ENCODE data around the gene PGRMC2.

The PGRMC2 gene

GRCh38 chr4:128311659-128312403 lies 24.2 kb upstream of the PGRMC2 start:
- Histone ChIP-seq H3K9me3 (ENCODE audit: control insufficient read depth, insufficient read depth, low read depth, low read length) (no peaks in the 10 kb centered on the region), H3K27ac (ENCODE audit: extremely low read depth, low read depth, low read length) (no peak overlapping the region), H3K36me3 (ENCODE audit: control insufficient read depth in 2 of 2, insufficient read depth in 1 of 2, low read length in 2 of 2) (no peaks in the 10 kb centered on the region), H3K4me1 (ENCODE audit: control insufficient read depth, insufficient read depth, low read length) (peaks cover 5% of the 10 kb centered on the region; the same call in 1 of the 2 replicates), H3K4me3 (ENCODE audit: low read depth, low read length) (no peak overlapping the region)
- TF ChIP-seq BCL6B (tag by site-specific recombination; IDR thresholded peaks at IDR 0.05) (no peak), PRDM1 (tag by site-specific recombination; IDR thresholded peaks at IDR 0.05) (no peak), ZSCAN23 (tag by site-specific recombination; IDR thresholded peaks at IDR 0.05) (no peak), ZNF2 (tag by site-specific recombination; IDR thresholded peaks at IDR 0.05) (no peak), ZNF138 (tag by site-specific recombination; IDR thresholded peaks at IDR 0.05; ENCODE audit: borderline replicate concordance) (no peak), ZBTB44 (tag by site-specific recombination; IDR thresholded peaks at IDR 0.05) (no peak), ZNF843 (tag by site-specific recombination; IDR thresholded peaks at IDR 0.05) (no peak), ZBTB8A (tag by site-specific recombination; IDR thresholded peaks at IDR 0.05) (no peak), ZNF704 (tag by site-specific recombination; IDR thresholded peaks at IDR 0.05) (no peak), ZNF174 (tag by site-specific recombination; IDR thresholded peaks at IDR 0.05) (no peak)
- ChIA-PET CTCF (interaction anchor here (0.6 kb wide), 1 partner anchor 20 kb away, joined by 3 read pairs; no protein-coding TSS in a partner anchor), POLR2A (no interaction called here)

- no peak overlapping the region for H3K27ac ChIP-seq (ENCODE audit: extremely low read depth, low read depth, low read length)
- no peak overlapping the region for H3K4me3 ChIP-seq (ENCODE audit: low read depth, low read length)
- CTCF ChIA-PET: interaction anchor here (0.7 to 1.0 kb wide), 2 partner anchors 16 to 54 kb away, joined by 3 read pairs; no protein-coding TSS in a partner anchor
Observed at GRCh38 chr4:128310266-128310697, 22.7 kb upstream of the PGRMC2 start.

GRCh38 chr4:128309585-128309984 lies 22.0 kb upstream of the PGRMC2 start:
- Histone ChIP-seq H3K27ac (ENCODE audit: extremely low read depth, low read depth, low read length) (no peak overlapping the region), H3K4me3 (ENCODE audit: low read depth, low read length) (no peak overlapping the region), H3K9me3 (ENCODE audit: control insufficient read depth, insufficient read depth, low read depth, low read length) (no peaks in the 10 kb centered on the region), H3K4me1 (ENCODE audit: control insufficient read depth, insufficient read depth, low read length) (peaks cover 5% of the 10 kb centered on the region; the same call in 1 of the 2 replicates), H3K36me3 (ENCODE audit: control insufficient read depth in 2 of 2, insufficient read depth in 1 of 2, low read length in 2 of 2) (no peaks in the 10 kb centered on the region)
- ChIA-PET CTCF (interaction anchor here (0.7 to 1.0 kb wide), 3 partner anchors 16 to 55 kb away, joined by 3 read pairs; no protein-coding TSS in a partner anchor), POLR2A (no interaction called here)
- TF ChIP-seq ZBTB44 (tag by site-specific recombination; IDR thresholded peaks at IDR 0.05) (no peak), ZNF239 (tag by site-specific recombination; IDR thresholded peaks at IDR 0.05) (no peak), ZNF202 (tag by site-specific recombination; IDR thresholded peaks at IDR 0.05; ENCODE audit: borderline replicate concordance) (no peak), ZNF623 (tag by site-specific recombination; IDR thresholded peaks at IDR 0.05) (no peak), ZNF16 (tag by site-specific recombination; IDR thresholded peaks at IDR 0.05; ENCODE audit: low read depth) (no peak), ZNF19 (tag by site-specific recombination; IDR thresholded peaks at IDR 0.05; ENCODE audit: low read depth) (no peak), ZNF24 (tag by site-specific recombination; IDR thresholded peaks at IDR 0.05) (no peak), ZNF341 (tag by site-specific recombination; IDR thresholded peaks at IDR 0.05; ENCODE audit: low read depth) (no peak), ZNF157 (tag by site-specific recombination; IDR thresholded peaks at IDR 0.05) (no peak)

More at GRCh38 chr4:128310266-128310697, 22.7 kb upstream of the PGRMC2 start:
- Histone ChIP-seq H3K9me3 (ENCODE audit: control insufficient read depth, insufficient read depth, low read depth, low read length) (no peaks in the 10 kb centered on the region), H3K36me3 (ENCODE audit: control insufficient read depth in 2 of 2, insufficient read depth in 1 of 2, low read length in 2 of 2) (no peaks in the 10 kb centered on the region), H3K4me1 (ENCODE audit: control insufficient read depth, insufficient read depth, low read length) (peaks cover 5% of the 10 kb centered on the region; the same call in 1 of the 2 replicates)
- TF ChIP-seq ZIC2 (tag by site-specific recombination; IDR thresholded peaks at IDR 0.05) (peak; percentile 33; the same call in 1 of the 2 replicates), ZNF2 (tag by site-specific recombination; IDR thresholded peaks at IDR 0.05) (0 out of 2 replicates have a peak, but pooled peaks have one; percentile 28), ZBTB6 (tag by site-specific recombination; IDR thresholded peaks at IDR 0.05) (no peak), SCRT2 (tag by site-specific recombination; IDR thresholded peaks at IDR 0.05) (peak; percentile 53)
- POLR2A ChIA-PET: no interaction called here
